HEK293T (cell line): ENCODE results near the gene WDR64.

ENCODE experiments used
- CTCF ChIA-PET: fragments of 350-600 bp; formaldehyde crosslinking; extraction: SDS; loops from one replicate; lab custom pipeline; 2021; ENCODE audit warnings: antibody characterized with exemption, inconsistent platforms; lab: Yijun Ruan, JAX
- POLR2A ChIA-PET: fragments of 350-600 bp; formaldehyde crosslinking; extraction: SDS; loops from one replicate; lab custom pipeline; 2020; ENCODE audit warnings: antibody characterized with exemption, inconsistent platforms; lab: Yijun Ruan, JAX
- DNase-seq: peaks from one replicate; pipeline ENCODE4 v3.0.0; 2012; ENCODE audit warnings: mixed read lengths; ENCODE audit errors: extremely low spot score
- ARNT ChIP-seq: fragments of 450-650 bp; IDR thresholded peaks from 2 replicates; pipeline ENCODE4 v1.6.1; 2017; ENCODE audit warnings: mild to moderate bottlenecking
- BHLHE40 ChIP-seq: fragments of 450-650 bp; IDR thresholded peaks from 2 replicates; pipeline ENCODE4 v1.6.1; 2016; ENCODE audit warnings: mild to moderate bottlenecking, moderate library complexity, borderline replicate concordance
- CTBP1 ChIP-seq: fragments of 450-650 bp; IDR thresholded peaks from 2 replicates; pipeline ENCODE4 v1.6.1; 2016; ENCODE audit warnings: borderline replicate concordance
- ELF4 ChIP-seq: fragments of 450-650 bp; IDR thresholded peaks from 2 replicates; pipeline ENCODE4 v1.6.1; 2017; ENCODE audit warnings: antibody characterized with exemption
- FOXA1 ChIP-seq: fragments of 450-650 bp; IDR thresholded peaks from 2 replicates; pipeline ENCODE4 v1.6.1; 2016; ENCODE audit warnings: mild to moderate bottlenecking
- FOXK2 ChIP-seq: fragments of 450-650 bp; IDR thresholded peaks from 2 replicates; pipeline ENCODE4 v1.6.1; 2016; ENCODE audit warnings: mild to moderate bottlenecking
- FOXM1 ChIP-seq: fragments of 450-650 bp; IDR thresholded peaks from 2 replicates; pipeline ENCODE4 v1.6.1; 2017; ENCODE audit warnings: mild to moderate bottlenecking, borderline replicate concordance
- HDGF ChIP-seq: fragments of 450-650 bp; IDR thresholded peaks from 2 replicates; pipeline ENCODE4 v1.6.1; 2017; ENCODE audit warnings: antibody characterized with exemption, borderline replicate concordance
- L3MBTL2 ChIP-seq: fragments of 450-650 bp; conservative IDR thresholded peaks from 2 replicates; pipeline ENCODE4 v1.6.1; 2016; ENCODE audit warnings: mild to moderate bottlenecking
- LEF1 ChIP-seq: fragments of 450-650 bp; IDR thresholded peaks from 2 replicates; pipeline ENCODE4 v1.6.1; 2017; ENCODE audit warnings: mild to moderate bottlenecking, borderline replicate concordance
- NFRKB ChIP-seq: fragments of 450-650 bp; IDR thresholded peaks from 2 replicates; pipeline ENCODE4 v1.6.1; 2016; ENCODE audit warnings: mild to moderate bottlenecking, moderate library complexity
- SP1 ChIP-seq: fragments of 450-650 bp; IDR thresholded peaks from 2 replicates; pipeline ENCODE4 v1.6.1; 2017
- SUZ12 ChIP-seq: fragments of 450-650 bp; IDR thresholded peaks from 2 replicates; pipeline ENCODE4 v1.6.1; 2016; ENCODE audit warnings: mild to moderate bottlenecking
- TARDBP ChIP-seq: fragments of 450-650 bp; IDR thresholded peaks from 2 replicates; pipeline ENCODE4 v1.6.1; 2016
- ZNF384 ChIP-seq: fragments of 450-650 bp; IDR thresholded peaks from 2 replicates; pipeline ENCODE4 v1.6.1; 2016
- TF ChIP-seq, protein P1 (sequence below): fragments of 450-650 bp; IDR thresholded peaks from 2 replicates; pipeline ENCODE4 v1.6.1; 2016

WDR64 gene

GRCh38 chr1:241695246-241696171, 43.4 kb downstream of the WDR64 start:
- no peak for TF ChIP-seq SP1
- TF ChIP-seq HDGF, result no peak
- TF ChIP-seq LEF1, result no peak
- TF ChIP-seq, protein P1, sequence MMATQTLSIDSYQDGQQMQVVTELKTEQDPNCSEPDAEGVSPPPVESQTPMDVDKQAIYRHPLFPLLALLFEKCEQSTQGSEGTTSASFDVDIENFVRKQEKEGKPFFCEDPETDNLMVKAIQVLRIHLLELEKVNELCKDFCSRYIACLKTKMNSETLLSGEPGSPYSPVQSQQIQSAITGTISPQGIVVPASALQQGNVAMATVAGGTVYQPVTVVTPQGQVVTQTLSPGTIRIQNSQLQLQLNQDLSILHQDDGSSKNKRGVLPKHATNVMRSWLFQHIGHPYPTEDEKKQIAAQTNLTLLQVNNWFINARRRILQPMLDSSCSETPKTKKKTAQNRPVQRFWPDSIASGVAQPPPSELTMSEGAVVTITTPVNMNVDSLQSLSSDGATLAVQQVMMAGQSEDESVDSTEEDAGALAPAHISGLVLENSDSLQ, result no peak
- TF ChIP-seq ELF4, result no peak
- TF ChIP-seq CTBP1, result no peak
- no peak for TF ChIP-seq FOXM1
- TF ChIP-seq ZNF384, result no peak
- TF ChIP-seq TARDBP, result no peak
- TF ChIP-seq BHLHE40, result no peak
- TF ChIP-seq NFRKB, result no peak
- no peak for TF ChIP-seq L3MBTL2
- ChIA-PET CTCF (no interaction called here), POLR2A (no interaction called here)
- no peak for DNase-seq

DNA sequence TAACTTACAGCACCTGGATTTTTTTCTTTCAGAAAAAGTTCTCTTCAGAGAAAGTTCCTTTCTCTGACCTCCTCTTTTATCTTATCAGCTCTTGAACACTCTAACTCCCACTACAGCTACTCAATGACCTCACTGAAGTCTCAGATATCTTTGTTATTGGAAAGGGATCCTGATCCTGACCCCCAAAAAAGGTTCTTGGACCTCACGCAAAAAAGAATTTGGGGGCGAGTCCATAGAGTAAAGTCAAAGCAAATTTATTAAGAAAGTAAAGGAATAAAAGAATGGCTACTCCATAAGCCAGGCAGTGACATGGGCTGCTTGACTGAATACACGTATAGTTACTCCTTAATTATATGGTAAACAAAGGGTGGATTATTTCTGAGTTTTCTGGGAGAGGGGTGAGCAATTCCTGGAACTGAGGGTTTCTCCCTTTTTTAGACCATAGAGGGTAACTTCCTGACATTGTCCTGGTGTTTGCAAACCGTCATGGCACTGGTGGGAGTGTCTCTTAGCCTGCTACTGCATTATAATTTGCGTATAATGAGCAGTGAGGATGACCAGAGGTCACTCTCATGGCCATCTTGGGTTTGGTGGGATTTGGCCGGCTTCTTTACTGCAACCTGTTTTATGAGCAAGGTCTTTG, 44.2 kb downstream of the WDR64 start:
- DNase-seq, result no peak
- TF ChIP-seq ZNF384 (no peak), BHLHE40 (no peak), SP1 (no peak), FOXK2 (no peak), FOXM1 (no peak), NFRKB (no peak), ELF4 (no peak), L3MBTL2 (no peak)
- TF ChIP-seq, protein P1, result no peak
- ChIA-PET CTCF (no interaction called here), POLR2A (no interaction called here)

DNA sequence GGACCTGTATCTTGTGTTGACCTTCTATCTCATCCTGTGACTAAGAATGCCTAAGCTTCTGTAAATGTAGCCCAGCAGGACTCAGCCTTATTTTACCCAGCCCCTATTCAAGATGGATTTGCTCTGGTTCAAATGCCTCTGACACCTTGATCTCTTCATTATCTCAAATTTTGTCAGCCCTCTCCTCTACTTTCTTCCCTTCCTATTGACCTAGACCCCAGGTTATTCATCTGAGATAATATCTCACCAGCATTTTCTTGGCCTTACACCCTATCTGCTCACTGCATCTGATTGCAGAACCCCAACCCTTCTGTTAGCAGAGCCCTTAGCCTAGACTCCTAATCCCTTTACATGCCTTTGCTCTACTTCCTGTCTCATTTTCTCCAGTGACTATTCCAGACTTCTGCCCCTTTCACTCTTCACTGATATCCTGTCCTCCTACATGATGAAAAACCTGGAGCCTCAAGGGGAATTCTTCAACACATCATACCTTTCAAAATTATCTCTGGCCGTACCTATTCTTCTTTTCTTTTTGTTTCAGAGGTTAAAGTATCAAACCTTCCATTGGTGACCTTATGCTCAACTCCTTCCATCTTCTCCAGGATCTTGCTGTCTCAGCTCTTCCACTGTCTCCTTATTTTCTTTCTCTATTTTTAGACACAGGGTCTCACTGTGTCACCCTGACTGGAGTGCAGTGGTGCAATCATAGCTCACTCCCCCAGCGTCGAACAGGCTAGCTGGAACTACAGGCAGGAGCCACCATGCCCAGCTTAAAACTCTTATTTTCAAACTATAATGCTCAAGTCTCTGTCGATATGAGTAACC, 44.9 kb downstream of the WDR64 start:
- POLR2A ChIA-PET, result no interaction called here
- TF ChIP-seq CTBP1 (no peak), TARDBP (no peak), ELF4 (no peak)
- no peak for DNase-seq
- CTCF ChIA-PET, result interaction anchor here (0.7 to 0.8 kb wide), 2 partner anchors 8 to 14 kb away, joined by 3 to 4 read pairs; no protein-coding TSS in a partner anchor

DNA sequence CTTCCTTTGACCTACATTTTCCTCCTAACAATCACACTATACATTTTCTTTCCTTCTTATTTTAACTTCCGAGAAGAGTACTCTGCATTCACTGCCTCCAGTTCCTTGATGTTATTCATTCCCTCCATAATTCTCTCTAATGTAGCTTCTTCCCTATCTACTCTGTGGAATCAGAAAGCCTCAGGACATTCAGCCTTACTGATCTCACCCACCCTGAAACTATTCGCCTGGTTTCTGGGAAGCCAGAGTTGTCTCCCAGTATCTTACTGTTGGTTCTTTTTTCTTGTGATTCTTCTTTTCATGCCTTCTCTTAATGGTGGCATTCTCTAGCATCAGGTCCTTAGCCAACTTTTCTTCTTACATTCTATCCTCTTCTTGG, 45.5 kb downstream of the WDR64 start:
- TF ChIP-seq FOXK2 (no peak), SUZ12 (no peak), ZNF384 (no peak), ELF4 (no peak), BHLHE40 (no peak), CTBP1 (no peak), TARDBP (no peak)
- POLR2A ChIA-PET, result no interaction called here
- CTCF ChIA-PET, result interaction anchor here (0.7 to 0.8 kb wide), 2 partner anchors 9 to 15 kb away, joined by 3 to 4 read pairs; no protein-coding TSS in a partner anchor
- DNase-seq, result no peak

DNA sequence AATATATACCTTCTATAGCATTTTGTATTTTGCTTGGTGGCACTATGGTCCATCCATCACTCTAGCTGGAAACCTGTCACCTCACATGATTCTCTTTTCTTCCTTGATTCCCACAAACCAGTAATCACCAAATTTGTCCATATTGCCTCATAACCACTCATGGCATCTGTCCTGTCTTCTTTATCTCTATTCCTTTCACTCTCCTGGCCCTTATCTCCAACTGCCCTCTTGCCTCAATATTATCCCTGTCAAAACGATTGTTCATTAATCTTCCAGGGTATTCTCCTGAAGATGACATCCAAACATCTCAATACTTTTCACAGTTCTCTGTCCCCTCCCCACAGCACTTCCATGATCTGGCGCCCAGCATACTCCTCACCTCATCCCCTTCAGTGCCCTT, 46.1 kb downstream of the WDR64 start:
- CTCF ChIA-PET, result no interaction called here
- DNase-seq, result no peak
- TF ChIP-seq ELF4 (no peak), FOXA1 (no peak), BHLHE40 (no peak), NFRKB (no peak), SUZ12 (no peak), CTBP1 (no peak), FOXK2 (no peak), SP1 (no peak), ARNT (no peak), LEF1 (no peak), L3MBTL2 (no peak), FOXM1 (no peak), ZNF384 (no peak), HDGF (no peak)
- TF ChIP-seq, protein P1, result no peak
- POLR2A ChIA-PET, result no interaction called here

GRCh38 chr1:241701483-241702295, 49.6 kb downstream of the WDR64 start:
- no peak for TF ChIP-seq ZNF384
- TF ChIP-seq FOXA1, result no peak
- TF ChIP-seq NFRKB, result no peak
- no peak for DNase-seq
- POLR2A ChIA-PET, result no interaction called here
- CTCF ChIA-PET, result no interaction called here
